Measurements from ENCODE around the gene PRCP. TPM values are rescaled to one million over a fixed set of nuclear protein-coding genes. Genes with fewer than 3 reads are reported as not detected.

PRCP gene
- total RNA-seq, 6 experiments from 2014 or later, result 51.2 to 63.3 (median 57.5) TPM

GRCh38 chr11:82823647-82824619 is 76.3 kb downstream of the PRCP start:
- TF ChIP-seq, protein P1, sequence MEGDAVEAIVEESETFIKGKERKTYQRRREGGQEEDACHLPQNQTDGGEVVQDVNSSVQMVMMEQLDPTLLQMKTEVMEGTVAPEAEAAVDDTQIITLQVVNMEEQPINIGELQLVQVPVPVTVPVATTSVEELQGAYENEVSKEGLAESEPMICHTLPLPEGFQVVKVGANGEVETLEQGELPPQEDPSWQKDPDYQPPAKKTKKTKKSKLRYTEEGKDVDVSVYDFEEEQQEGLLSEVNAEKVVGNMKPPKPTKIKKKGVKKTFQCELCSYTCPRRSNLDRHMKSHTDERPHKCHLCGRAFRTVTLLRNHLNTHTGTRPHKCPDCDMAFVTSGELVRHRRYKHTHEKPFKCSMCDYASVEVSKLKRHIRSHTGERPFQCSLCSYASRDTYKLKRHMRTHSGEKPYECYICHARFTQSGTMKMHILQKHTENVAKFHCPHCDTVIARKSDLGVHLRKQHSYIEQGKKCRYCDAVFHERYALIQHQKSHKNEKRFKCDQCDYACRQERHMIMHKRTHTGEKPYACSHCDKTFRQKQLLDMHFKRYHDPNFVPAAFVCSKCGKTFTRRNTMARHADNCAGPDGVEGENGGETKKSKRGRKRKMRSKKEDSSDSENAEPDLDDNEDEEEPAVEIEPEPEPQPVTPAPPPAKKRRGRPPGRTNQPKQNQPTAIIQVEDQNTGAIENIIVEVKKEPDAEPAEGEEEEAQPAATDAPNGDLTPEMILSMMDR (IDR thresholded peaks at IDR 0.05), result no peak
- Mint-ChIP-seq H3K4me3 (no peak overlapping the region), H3K4me1 (ENCODE audit: low read depth) (no peaks in the 10 kb centered on the region), H3K36me3 (ENCODE audit: low read depth) (no peaks in the 10 kb centered on the region), H3K27ac (no peak overlapping the region), H3K9me3 (no peaks in the 10 kb centered on the region), H3K27me3 (ENCODE audit: insufficient read depth) (0 out of 2 replicates have a peak, but pooled peaks cover 1% of the 10 kb centered on the region)
- no peak for DNase-seq

DNA sequence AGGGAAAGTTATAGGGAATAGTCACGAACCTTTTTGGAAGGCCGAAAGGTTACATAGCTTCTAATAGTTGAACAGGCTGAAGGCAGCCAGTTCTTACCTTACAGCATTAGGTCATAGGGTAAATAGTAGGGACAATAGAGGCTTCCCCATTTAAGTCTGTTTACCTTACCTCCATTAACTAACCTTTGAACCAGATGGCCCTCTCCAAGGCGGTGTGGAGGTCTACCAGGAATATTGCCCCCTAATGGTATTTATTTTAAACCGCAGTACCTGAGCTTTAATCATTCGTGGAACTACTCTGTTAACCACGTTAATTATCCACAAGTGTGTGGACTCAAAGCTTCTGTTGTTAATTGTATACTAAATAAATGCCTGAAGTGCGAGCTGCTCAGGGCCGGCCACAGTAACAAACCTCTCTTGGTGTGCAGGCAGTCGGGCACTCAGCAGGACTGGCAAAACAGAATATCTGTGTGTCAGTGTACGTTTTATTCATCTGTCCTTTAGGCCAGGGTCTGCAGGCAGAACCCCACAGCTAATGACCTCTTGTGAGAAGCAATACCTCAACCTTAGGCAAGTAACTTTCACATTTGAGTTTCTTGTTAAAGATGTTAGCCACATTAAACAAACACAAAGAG is 81.7 kb downstream of the PRCP start:
- TF ChIP-seq, protein P1 (IDR thresholded peaks at IDR 0.05), result no peak
- Mint-ChIP-seq H3K4me1 (ENCODE audit: low read depth) (no peaks in the 10 kb centered on the region), H3K27me3 (ENCODE audit: insufficient read depth) (peaks cover 13% of the 10 kb centered on the region), H3K27ac (no peak overlapping the region), H3K4me3 (no peak overlapping the region), H3K9me3 (no peaks in the 10 kb centered on the region), H3K36me3 (ENCODE audit: low read depth) (no peaks in the 10 kb centered on the region)
- DNase-seq, result no peak

DNA sequence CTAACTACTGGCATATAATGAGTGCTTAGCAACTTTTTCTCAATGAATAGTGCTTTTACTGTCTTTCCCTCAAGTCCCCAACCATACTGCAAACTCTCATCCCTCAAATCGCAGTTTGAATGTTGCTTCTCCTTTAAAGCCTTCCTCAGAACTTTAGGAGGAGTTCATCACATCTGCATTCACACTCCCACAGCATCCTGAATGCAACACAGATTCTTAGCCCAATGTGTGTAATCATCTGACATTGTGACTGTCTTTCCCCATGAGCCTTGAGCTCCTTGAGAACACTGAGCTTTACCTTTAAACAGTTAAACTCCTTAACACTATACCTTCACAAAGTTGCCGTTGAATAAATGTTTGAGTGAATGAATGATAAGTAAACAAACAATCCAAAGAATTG is 84.8 kb downstream of the PRCP start:
- H3K9me3 Mint-ChIP-seq, result no peaks in the 10 kb centered on the region
- no peaks in the 10 kb centered on the region for H3K36me3 Mint-ChIP-seq (ENCODE audit: low read depth)
- no peaks in the 10 kb centered on the region for H3K4me1 Mint-ChIP-seq (ENCODE audit: low read depth)
- TF ChIP-seq, protein P1 (IDR thresholded peaks at IDR 0.05), result no peak
- no peak overlapping the region for H3K4me3 Mint-ChIP-seq
- no peak overlapping the region for H3K27ac Mint-ChIP-seq
- no peak for DNase-seq
- peaks cover 18% of the 10 kb centered on the region for H3K27me3 Mint-ChIP-seq (ENCODE audit: insufficient read depth)

DNA sequence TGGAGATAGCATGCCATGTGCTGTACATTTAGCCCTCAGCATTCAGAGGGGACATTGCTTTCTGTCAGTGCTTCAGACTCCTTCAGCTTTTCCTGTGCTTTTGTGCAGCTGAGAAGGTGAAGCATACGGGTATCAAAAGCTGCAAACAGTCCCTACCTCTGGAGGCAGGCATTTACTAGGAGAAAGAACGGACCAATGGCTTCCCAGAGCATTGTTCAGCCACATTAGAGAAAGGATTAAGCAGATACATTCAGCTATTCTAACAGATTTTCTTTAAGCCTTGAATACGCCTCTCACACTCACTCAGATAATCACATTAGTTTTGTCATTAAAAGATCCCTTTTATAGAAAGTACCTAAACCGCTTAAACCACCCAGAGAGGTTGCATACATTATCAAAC is 85.9 kb downstream of the PRCP start:
- H3K27ac Mint-ChIP-seq, result no peak overlapping the region
- no peak overlapping the region for H3K4me3 Mint-ChIP-seq
- H3K36me3 Mint-ChIP-seq (ENCODE audit: low read depth), result no peaks in the 10 kb centered on the region
- no peak for DNase-seq
- TF ChIP-seq, protein P1 (IDR thresholded peaks at IDR 0.05), result no peak
- peaks cover 18% of the 10 kb centered on the region for H3K27me3 Mint-ChIP-seq (ENCODE audit: insufficient read depth)
- H3K4me1 Mint-ChIP-seq (ENCODE audit: low read depth), result no peaks in the 10 kb centered on the region
- no peaks in the 10 kb centered on the region for H3K9me3 Mint-ChIP-seq

DNA sequence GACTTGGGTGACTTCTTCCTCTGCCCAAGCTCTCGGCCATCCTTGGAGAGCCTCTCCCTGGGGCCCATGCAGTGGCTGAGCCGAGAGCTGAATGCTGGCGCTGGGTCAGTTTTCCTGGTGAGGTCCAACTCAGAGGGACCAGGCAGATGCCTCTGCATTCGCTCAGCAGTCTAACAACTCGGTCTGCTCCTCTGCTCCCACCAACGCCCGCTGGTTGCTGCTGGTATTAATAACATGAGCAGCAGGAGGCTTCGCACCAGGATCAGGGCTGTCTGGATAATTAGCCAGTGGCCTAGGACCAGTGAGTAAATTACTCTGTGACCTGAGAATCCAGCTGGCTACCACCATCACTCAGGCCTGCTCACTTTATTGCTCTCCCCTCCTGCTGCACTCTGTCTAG is 88.9 kb downstream of the PRCP start:
- H3K27me3 Mint-ChIP-seq (ENCODE audit: insufficient read depth), result peaks cover 20% of the 10 kb centered on the region

More for the DNA sequence above, 88.9 kb downstream of the PRCP start:
- no peaks in the 10 kb centered on the region for H3K4me1 Mint-ChIP-seq (ENCODE audit: low read depth)
- no peak overlapping the region for H3K27ac Mint-ChIP-seq
- TF ChIP-seq, protein P1 (IDR thresholded peaks at IDR 0.05), result no peak
- no peaks in the 10 kb centered on the region for H3K9me3 Mint-ChIP-seq
- no peaks in the 10 kb centered on the region for H3K36me3 Mint-ChIP-seq (ENCODE audit: low read depth)
- no peak overlapping the region for H3K4me3 Mint-ChIP-seq
- DNase-seq, result no peak

All from HFFc6 (cell line).